GM19035 (cell line): Measurements from ENCODE around the gene SORBS1.

ENCODE experiments used
- ATAC-seq: cut with Tn5 transposase; IDR thresholded peaks from one replicate; pipeline ENCODE4 v1.9.1; 2021; ENCODE audit not compliant: unreplicated experiment

Gene SORBS1

GRCh38 chr10:95467162-95467599 is 94.0 kb downstream of the SORBS1 start:
- ATAC-seq: no peak

DNA sequence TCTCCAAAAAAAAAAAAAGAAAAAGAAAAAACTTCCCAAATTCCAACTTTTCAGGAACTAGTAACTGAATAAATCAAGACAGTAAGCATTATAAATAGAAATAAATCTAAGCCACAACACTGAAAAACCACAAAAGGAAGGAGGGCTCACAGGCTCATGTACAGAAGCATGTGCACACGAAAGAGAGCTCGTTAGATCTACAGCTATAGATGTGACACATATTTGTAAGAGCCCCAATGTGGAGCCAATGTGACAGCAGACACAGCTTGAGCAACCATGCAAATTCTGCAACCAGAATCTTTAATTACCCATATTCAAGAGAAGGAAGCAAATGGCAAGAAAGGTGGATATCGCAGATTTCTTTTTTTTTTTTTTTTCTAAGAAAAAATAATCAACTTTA is 94.7 kb downstream of the SORBS1 start:
- no peak for ATAC-seq

DNA sequence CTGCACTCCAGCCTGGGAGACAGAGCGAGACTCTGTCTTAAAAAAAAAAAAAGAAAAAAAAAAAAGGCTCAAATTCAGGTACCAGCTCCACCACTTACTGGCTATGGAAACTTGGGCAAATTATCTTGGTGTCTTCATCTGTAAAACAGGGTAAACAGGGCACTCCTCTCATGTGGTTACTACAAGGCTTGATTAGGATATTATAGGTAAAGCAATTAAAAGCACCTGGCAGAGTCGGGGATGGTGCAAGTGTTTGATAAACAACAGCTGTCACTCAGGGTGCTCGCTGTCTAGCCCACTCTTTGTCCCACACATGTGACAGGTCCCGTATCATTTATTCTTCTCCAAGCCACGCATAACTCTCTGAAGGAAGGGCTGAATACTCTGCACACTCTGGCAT is 96.9 kb downstream of the SORBS1 start:
- no peak for ATAC-seq

DNA sequence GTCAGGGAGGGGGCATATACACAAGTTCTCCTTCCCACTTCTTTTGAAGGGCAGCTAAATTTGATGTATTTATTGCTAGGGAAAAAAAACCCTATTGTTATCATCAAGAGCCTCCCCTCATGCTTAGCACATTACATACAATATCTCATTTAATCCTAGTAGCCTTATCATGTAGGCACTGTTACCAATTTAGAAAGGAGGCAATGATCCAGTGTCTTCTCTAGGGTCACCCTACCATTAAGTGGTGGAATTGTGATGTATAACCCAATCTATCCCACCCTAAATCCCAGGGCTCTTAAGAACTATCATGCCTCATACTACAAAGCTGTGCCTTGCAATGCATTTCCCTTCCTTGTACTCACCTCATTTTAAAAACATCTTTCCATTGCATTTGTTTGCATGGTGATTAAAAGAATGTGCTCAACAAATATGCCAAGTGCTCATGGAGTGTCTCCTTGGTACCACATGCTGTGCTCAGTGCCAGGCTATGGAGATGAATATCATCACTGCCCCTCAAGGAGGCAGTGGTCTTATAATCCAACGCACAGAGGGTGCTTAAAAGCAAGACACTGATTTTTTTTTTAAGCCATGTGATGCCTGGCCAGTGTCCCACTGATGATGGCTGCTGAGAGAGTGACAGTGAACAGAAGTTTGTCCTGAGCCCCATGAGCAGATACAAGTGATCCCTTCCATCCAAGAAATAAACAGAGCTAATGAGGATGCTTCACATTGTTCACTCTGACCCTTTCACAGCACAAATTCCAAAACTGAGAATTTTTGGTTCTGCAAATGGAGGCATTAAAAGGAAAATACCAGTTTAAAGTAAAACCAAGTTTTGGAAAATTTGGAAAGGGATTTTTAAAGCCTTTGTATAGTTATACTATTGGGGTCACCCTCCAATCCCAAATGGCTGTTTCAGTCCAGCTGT is 98.2 kb downstream of the SORBS1 start:
- no peak for ATAC-seq

DNA sequence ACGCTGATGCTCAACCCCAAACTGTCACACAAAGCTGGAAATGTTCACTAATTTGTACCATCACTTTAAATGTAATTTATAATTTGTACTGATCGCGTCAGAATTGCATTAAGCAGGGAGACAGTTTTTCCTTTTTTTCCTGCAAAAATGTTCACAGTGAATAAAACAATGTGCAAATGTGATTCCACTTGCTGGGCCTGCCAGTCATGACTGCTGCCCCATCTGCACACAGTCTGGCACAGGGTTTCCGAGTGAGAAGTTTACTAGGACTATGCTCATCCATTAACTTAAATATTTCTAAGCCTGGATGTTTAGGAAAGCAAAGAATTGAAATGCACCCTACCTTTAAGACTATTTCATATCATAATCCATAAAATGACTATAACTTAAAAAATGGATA is 99.6 kb downstream of the SORBS1 start:
- ATAC-seq: no peak

- no peak for ATAC-seq
Measured at GRCh38 chr10:95459446-95460045, 101.6 kb downstream of the SORBS1 start.

DNA sequence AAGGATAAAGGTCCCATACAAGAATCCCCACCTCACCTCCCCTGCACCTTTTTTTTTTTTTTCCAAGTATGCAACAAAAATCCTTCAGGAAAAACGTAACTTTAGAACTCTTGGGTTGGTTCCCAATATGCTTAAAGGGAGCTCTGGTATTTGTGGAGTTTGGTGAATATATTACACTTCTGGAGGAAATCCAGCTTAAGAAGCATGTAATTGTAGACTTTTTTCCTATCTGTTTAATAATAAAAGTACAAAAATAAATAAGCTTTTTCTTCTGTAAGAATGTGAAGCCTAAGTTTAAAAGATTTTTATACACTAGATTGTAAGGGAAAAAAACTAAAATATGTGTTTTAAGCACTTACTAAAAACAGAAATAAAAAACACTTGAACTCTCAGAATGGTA is 102.3 kb downstream of the SORBS1 start:
- ATAC-seq: no peak

GRCh38 chr10:95458014-95458413 is 103.2 kb downstream of the SORBS1 start:
- no peak for ATAC-seq

DNA sequence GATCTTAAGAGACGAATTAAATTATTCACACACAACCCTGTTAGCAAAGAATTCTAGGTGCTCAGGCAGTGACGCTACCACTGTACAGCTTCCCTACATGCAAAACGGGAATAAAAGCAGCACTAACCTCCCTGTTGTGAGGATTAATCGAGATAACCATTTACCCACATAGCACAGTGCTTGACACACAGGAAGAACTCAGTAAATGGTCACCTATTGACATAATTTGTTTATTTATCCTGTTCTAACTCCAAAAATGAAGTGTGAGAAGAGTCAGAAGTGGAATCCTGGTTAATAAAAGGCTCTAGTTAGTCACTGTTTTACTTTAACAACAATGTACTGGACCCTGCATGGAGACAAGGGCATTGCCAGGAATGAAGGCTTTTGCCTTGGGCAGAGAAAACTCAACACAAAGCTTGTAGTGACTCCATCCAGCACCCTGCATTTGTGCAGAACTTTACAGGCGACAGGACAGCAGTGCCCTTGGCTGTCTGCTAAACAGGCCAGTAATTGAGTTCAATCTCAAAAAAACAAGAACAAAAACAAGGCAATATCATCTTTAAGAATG is 103.8 kb downstream of the SORBS1 start:
- ATAC-seq: no peak

DNA sequence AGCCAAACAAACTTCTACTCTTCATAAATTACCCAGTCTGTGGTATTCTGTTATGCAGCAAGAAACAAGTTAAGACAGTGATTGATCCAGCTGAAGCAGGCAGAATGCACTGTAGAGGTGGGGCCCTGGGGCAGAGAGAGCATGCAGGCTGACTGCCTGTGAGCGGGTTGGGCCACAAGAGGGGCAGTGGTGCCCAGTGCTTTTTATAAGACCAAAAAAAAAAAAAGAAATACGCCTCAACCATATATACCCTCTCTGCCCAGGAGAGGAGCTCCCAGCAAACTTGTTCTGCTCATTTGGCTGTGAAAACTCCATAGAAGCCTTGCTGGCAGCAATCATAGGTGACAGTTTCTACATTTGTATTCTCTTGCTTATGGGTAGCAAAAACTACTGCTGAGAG is 104.7 kb downstream of the SORBS1 start:
- ATAC-seq: no peak

DNA sequence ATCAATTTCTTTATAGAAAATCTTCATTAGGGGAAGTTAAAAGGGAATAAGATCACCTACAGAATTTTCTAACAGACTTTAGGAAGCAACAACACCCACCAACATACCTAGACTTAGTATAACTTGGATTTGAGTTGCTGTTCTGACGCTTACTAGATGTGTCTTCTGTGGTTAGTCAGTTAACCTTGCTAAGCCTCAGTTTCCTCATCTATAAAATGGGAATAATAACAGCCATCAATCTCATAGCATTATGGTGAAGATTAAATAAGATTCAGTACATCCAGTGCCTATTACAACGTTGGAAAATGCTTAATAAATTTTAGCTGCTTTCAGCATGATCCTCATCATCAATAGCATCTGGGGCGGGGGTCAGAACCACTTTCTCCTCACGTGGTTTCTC is 106.2 kb downstream of the SORBS1 start:
- ATAC-seq: no peak

- no peak for ATAC-seq
Measured at GRCh38 chr10:95454356-95454755, 106.8 kb downstream of the SORBS1 start.

- no peak for ATAC-seq
Measured at GRCh38 chr10:95451568-95452524, 109.3 kb downstream of the SORBS1 start.

DNA sequence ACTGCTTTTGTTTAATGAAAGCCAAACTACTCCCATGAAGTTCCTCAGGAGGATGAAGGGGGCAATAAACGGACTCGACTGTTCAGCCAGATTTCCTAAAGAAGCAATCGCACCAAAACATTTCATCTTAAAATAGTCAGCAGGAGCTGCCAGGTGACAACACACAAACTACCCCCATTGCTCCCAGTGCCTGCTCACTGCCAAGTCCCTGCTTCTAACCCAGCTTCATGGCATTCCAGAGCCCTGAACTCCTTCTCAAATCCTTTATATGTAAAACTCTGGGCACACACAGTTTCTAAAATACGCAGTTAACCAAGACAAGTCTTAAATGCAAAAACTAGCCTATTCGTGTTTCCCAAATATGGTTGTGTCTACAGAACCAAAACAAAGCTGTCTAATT is 110.0 kb downstream of the SORBS1 start:
- no peak for ATAC-seq

GRCh38 chr10:95450188-95450587 is 111.0 kb downstream of the SORBS1 start:
- no peak for ATAC-seq

GRCh38 chr10:95447685-95448084 is 113.5 kb downstream of the SORBS1 start:
- ATAC-seq: no peak

- no peak for ATAC-seq
Measured at GRCh38 chr10:95445837-95446486, 115.2 kb downstream of the SORBS1 start.

GRCh38 chr10:95445223-95445836 is 115.8 kb downstream of the SORBS1 start:
- ATAC-seq: no peak

- no peak for ATAC-seq
Measured at GRCh38 chr10:95444792-95445191, 116.4 kb downstream of the SORBS1 start.

GRCh38 chr10:95443636-95444035 is 117.5 kb downstream of the SORBS1 start:
- no peak for ATAC-seq
